HepG2 (cell line): ENCODE measurements around the gene SHROOM1. TPM values are rescaled to one million over a fixed set of nuclear protein-coding genes. Genes with fewer than 3 reads are reported as not detected.

Source experiments
- ATAC-seq: fragments of 200-7000 bp; cut with Tn5 transposase; 3 replicates; pipeline ENCODE4 v1.9.1; 2020; ENCODE audit warnings: mild to moderate bottlenecking, moderate library complexity
- BruUV-seq: library from RNA; stranded (reverse); fragments of 400-500 nt; replicated peaks from 2 replicates; lab custom pipeline; 2021; lab: Mats Ljungman, UMichigan
- CTCF ChIA-PET: fragments of 300-600 bp; formaldehyde crosslinking; extraction: SDS; loops from one replicate; lab custom pipeline; 2021; ENCODE audit warnings: low total read pairs, inconsistent platforms, low intra/inter-chr PET ratio; lab: Yijun Ruan, JAX
- POLR2A ChIA-PET: fragments of 350-600 bp; sonication (Branson Sonifier 250); formaldehyde crosslinking; loops from one replicate; lab custom pipeline; 2020; ENCODE audit warnings: antibody characterized with exemption, inconsistent platforms; lab: Yijun Ruan, JAX
- DNase-seq: peaks from one replicate; pipeline ENCODE4 v3.0.0-alpha.2; 2015; ENCODE audit warnings: low spot score
- FAIRE-seq: peaks from 3 replicates; lab custom pipeline; 2011; peaks lifted over from hg19 to GRCh38; lab: Jason Lieb, UNC
- H2AFZ ChIP-seq: one replicate; pipeline ENCODE4 v1.6.1; 2011; ENCODE audit warnings: low read length, inconsistent platforms
- H3K27ac ChIP-seq: fragments of 300-600 bp; 3 replicates; pipeline ENCODE4 v1.8.0; 2011; ENCODE audit warnings: mixed run types, mild to moderate bottlenecking, mixed read lengths, low read length, inconsistent platforms; ENCODE audit not compliant: insufficient read depth; ENCODE audit errors: extremely low read length
- H3K27me3 ChIP-seq, 2 experiments: fragments of 200-600 bp in 1 of 2; 2 replicates in 1 of 2; 3 replicates in 1 of 2; pipeline versions ENCODE4 v1.6.0 to v1.8.0; 2011; ENCODE audit warnings: low read length in 2 of 2, mild to moderate bottlenecking in 2 of 2, moderate library complexity in 2 of 2, inconsistent platforms in 1 of 2; ENCODE audit not compliant: insufficient read depth in 2 of 2, control insufficient read depth in 1 of 2
- H3K36me3 ChIP-seq, 2 experiments: fragments of 200-600 bp in 1 of 2; replicated peaks in 1 of 2; 2 replicates in 1 of 2; 3 replicates in 1 of 2; pipeline versions ENCODE4 v1.5.1 to v1.8.0; 2011; ENCODE audit warnings: low read length in 2 of 2, inconsistent platforms in 1 of 2; ENCODE audit not compliant: insufficient read depth in 2 of 2, control insufficient read depth in 1 of 2
- H3K4me1 ChIP-seq: 2 replicates; pipeline ENCODE4 v1.5.1; 2012; ENCODE audit warnings: low read length, inconsistent platforms; ENCODE audit not compliant: insufficient read depth
- H3K4me2 ChIP-seq: 2 replicates; pipeline ENCODE4 v1.6.0; 2011; ENCODE audit warnings: low read depth, low read length, inconsistent platforms
- H3K4me3 ChIP-seq, 3 experiments: fragments of 200-600 bp in 1 of 3; sonication (generic), shearing (Covaris generic) in 1 of 3; replicated peaks in 1 of 3; 2 replicates each; pipeline ENCODE4 v1.5.1; 2011 to 2016; ENCODE audit warnings: low read length in 3 of 3, inconsistent platforms in 2 of 3, low read depth in 2 of 3, mild to moderate bottlenecking in 2 of 3, control low read depth in 1 of 3, mixed read lengths in 1 of 3; ENCODE audit not compliant: insufficient read depth in 1 of 3
- H3K79me2 ChIP-seq: one replicate; pipeline ENCODE4 v1.6.1; 2011; ENCODE audit warnings: low read length, inconsistent platforms; ENCODE audit not compliant: insufficient read depth
- H3K9ac ChIP-seq: 2 replicates; pipeline ENCODE4 v1.6.0; 2011; ENCODE audit warnings: mild to moderate bottlenecking, low read depth, low read length, inconsistent platforms; ENCODE audit not compliant: insufficient read depth
- H3K9me3 ChIP-seq: 2 replicates; pipeline ENCODE4 v1.5.1; 2012; ENCODE audit warnings: mild to moderate bottlenecking, low read length
- H4K20me1 ChIP-seq: 2 replicates; pipeline ENCODE4 v1.6.0; 2011; ENCODE audit warnings: inconsistent platforms, mild to moderate bottlenecking, low read length, moderate library complexity; ENCODE audit not compliant: insufficient read depth
- ARID5B ChIP-seq: IDR thresholded peaks from 2 replicates; pipeline ENCODE4 v1.4.0; 2020; ENCODE audit warnings: mild to moderate bottlenecking, missing genetic modification reagents
- BATF2 ChIP-seq: sonication (generic); formaldehyde crosslinking; IDR thresholded peaks from 2 replicates; pipeline ENCODE4 v1.8.0; 2022; ENCODE audit warnings: mild to moderate bottlenecking, missing genetic modification reagents, moderate library complexity
- DRAP1 ChIP-seq: IDR thresholded peaks from 2 replicates; pipeline ENCODE4 v1.6.1; 2016; ENCODE audit warnings: missing genetic modification reagents, missing compliant biosample characterization
- HNF4A ChIP-seq: sonication (generic); formaldehyde crosslinking; IDR thresholded peaks from 2 replicates; pipeline ENCODE4 v1.4.0; 2020; ENCODE audit warnings: missing genetic modification reagents
- ISL2 ChIP-seq: sonication (generic); formaldehyde crosslinking; IDR thresholded peaks from 2 replicates; pipeline ENCODE4 v1.5.0; 2020; ENCODE audit warnings: missing genetic modification reagents
- ISX ChIP-seq: sonication (generic); formaldehyde crosslinking; conservative IDR thresholded peaks from 2 replicates; pipeline ENCODE4 v1.5.0; 2020; ENCODE audit warnings: missing genetic modification reagents
- MIXL1 ChIP-seq: IDR thresholded peaks from 2 replicates; pipeline ENCODE4 v1.6.1; 2016
- NR2C2 ChIP-seq: sonication (generic); formaldehyde crosslinking; IDR thresholded peaks from 2 replicates; pipeline ENCODE4 v1.4.0; 2020; ENCODE audit warnings: missing genetic modification reagents, mild to moderate bottlenecking, moderate library complexity, borderline replicate concordance
- PAXIP1 ChIP-seq: sonication (generic); formaldehyde crosslinking; conservative IDR thresholded peaks from 2 replicates; pipeline ENCODE4 v1.4.0; 2020; ENCODE audit warnings: mild to moderate bottlenecking, missing genetic modification reagents, moderate library complexity
- RFX5 ChIP-seq: IDR thresholded peaks from 2 replicates; pipeline ENCODE4 v1.6.1; 2011; ENCODE audit warnings: low read depth, low read length, improper control_type of control experiment
- SIN3B ChIP-seq: fragments of 150-350 bp; IDR thresholded peaks from 2 replicates; pipeline ENCODE4 v1.6.1; 2014; ENCODE audit warnings: low read length
- SOX6 ChIP-seq, 2 experiments: fragments of 450-650 bp in 1 of 2; sonication (generic) in 1 of 2; formaldehyde crosslinking in 1 of 2; IDR thresholded peaks; 2 replicates each; pipeline versions ENCODE4 v1.4.0 to v1.6.1; 2017 to 2020; ENCODE audit warnings: antibody characterized with exemption in 1 of 2, mild to moderate bottlenecking in 1 of 2, missing genetic modification reagents in 1 of 2
- U2AF1 ChIP-seq: fragments of 200-400 bp; formaldehyde crosslinking; optimal IDR thresholded peaks from 2 replicates; pipeline ENCODE3; 2017; ENCODE audit warnings: mild to moderate bottlenecking, low read depth, low read length
- ZNF362 ChIP-seq: sonication (generic); formaldehyde crosslinking; IDR thresholded peaks from 2 replicates; pipeline ENCODE4 v1.4.0; 2020; ENCODE audit warnings: missing genetic modification reagents, mild to moderate bottlenecking, borderline replicate concordance
- ZNF792 ChIP-seq: IDR thresholded peaks from 2 replicates; pipeline ENCODE4 v1.6.1; 2016
- WGBS: methylation state at CpG from one replicate; pipeline ENCODE4 v1.1.6; 2017; ENCODE audit warnings: low lambda C conversion rate; 5-methylcytosine and 5-hydroxymethylcytosine counted together
- in situ Hi-C: cut with HindIII; loops from 2 replicates; pipeline ENCODE4 v1.10.0; 2017; ENCODE audit warnings: low pct_unique_long_range_greater_than_20kb; ENCODE audit not compliant: extremely low pct_ligation_motif_present
- intact Hi-C: fragments of 100-400 bp; cut with micrococcal nuclease; formaldehyde crosslinking; loops from one replicate; pipeline ENCODE4 v1.10.0; 2022; ENCODE audit not compliant: unreplicated experiment
- polyA plus RNA-seq, 8 experiments: library from polyadenylated mRNA; depleted of rRNA in 3 of 8; stranded (reverse) in 7 of 8; unstranded in 1 of 8; fragments of >200 nt; fragmentation: Illumina TruSeq in 4 of 8; extraction: Trizol in 4 of 8; gene quantifications; 2 replicates each; pipeline versions ENCODE4 v1.2.1 to v1.2.3, GENCODE V29; 2011 to 2016; ENCODE audit warnings: low read depth in 4 of 8, missing spikeins in 1 of 8, mixed read lengths in 1 of 8; ENCODE audit not compliant: insufficient read depth in 1 of 8
- total RNA-seq, 5 experiments: library from RNA; depleted of rRNA; stranded (reverse); fragments of >200 nt; fragmentation: Illumina TruSeq; extraction: Trizol; gene quantifications; 2 replicates each; pipeline ENCODE4 v1.2.3, GENCODE V29; 2016; ENCODE audit warnings: low read depth in 1 of 5

Gene SHROOM1
- total and polyA plus RNA-seq, 2 of the 13 experiments (the other 11 are each of a cell fraction or from before 2014, with no cell fraction given): 18.2 to 25.7 TPM

- CTCF ChIA-PET: no interaction called here
- Histone ChIP-seq H3K4me2 (no peak overlapping the region; the same call in 1 of the 2 replicates), H3K4me3 (no peak overlapping the region), H3K27me3 (no peaks in the 10 kb centered on the region; a peak in 1 of 5 replicates), H4K20me1 (no peaks in the 10 kb centered on the region), H3K9ac (no peak overlapping the region), H2AFZ (peak overlapping the region; percentile 86), H3K36me3 (no peaks in the 10 kb centered on the region), H3K27ac (peak overlapping the region; percentile 44), H3K4me1 (peaks cover 59% of the 10 kb centered on the region), H3K79me2 (no peaks in the 10 kb centered on the region), H3K9me3 (no peaks in the 10 kb centered on the region)
- BruUV-seq: no TSS peak
- POLR2A ChIA-PET: interaction anchor here (1.0 to 2.8 kb wide), 4 partner anchors 11 to 197 kb away, joined by 3 to 28 read pairs (median 12); partner anchors contain the start of genes GDF9, HSPA4 and UQCRQ
- in situ Hi-C loops: no loop called here
- intact Hi-C loops: no loop called here
- DNase-seq (no peak), FAIRE-seq (no peak), ATAC-seq (peak; percentile 45)
- 11% methylated on average over 3 of the region's 3 CpGs for WGBS
- TF ChIP-seq ISL2 (CRISPR knock-in tag) (no peak), ARID5B (CRISPR knock-in tag) (0 out of 2 replicates have a peak, but pooled peaks have one; percentile 11), ISX (CRISPR knock-in tag) (no peak), SOX6 (IDR thresholded peaks at IDR 0.05) (no peak), SOX6 (CRISPR knock-in tag; IDR thresholded peaks at IDR 0.05) (peak; percentile 8; the same call in 1 of the 2 replicates), DRAP1 (0 out of 2 replicates have a peak, but pooled peaks have one; percentile 20), SIN3B (no peak), NR2C2 (CRISPR knock-in tag) (no peak), ZNF792 (0 out of 2 replicates have a peak, but pooled peaks have one; percentile 26), MIXL1 (CRISPR knock-in tag) (peak; percentile 40; the same call in 1 of the 2 replicates), HNF4A (CRISPR knock-in tag) (peak; percentile 33; the same call in 1 of the 2 replicates), U2AF1 (no peak), BATF2 (CRISPR knock-in tag) (no peak), PAXIP1 (peak; percentile 18; the same call in 1 of the 2 replicates), RFX5 (no peak), ZNF362 (0 out of 2 replicates have a peak, but pooled peaks have one; percentile 32)
Observed at GRCh38 chr5:132854301-132854700, 23.9 kb upstream of the SHROOM1 start.
